GM21737 (cell line): ENCODE data around the gene FOXF1.

Source experiments
- ATAC-seq: cut with Tn5 transposase; IDR thresholded peaks from one replicate; pipeline ENCODE4 v1.9.1; 2021; ENCODE audit warnings: mild to moderate bottlenecking, moderate library complexity; ENCODE audit not compliant: unreplicated experiment

Gene FOXF1

GRCh38 chr16:86554599-86554916 lies 44.2 kb downstream of the FOXF1 start:
- ATAC-seq: no peak

GRCh38 chr16:86554917-86555703 lies 44.8 kb downstream of the FOXF1 start, which contains the start of gene MTHFSD:
TSS of gene MTHFSD (minus strand) at chr16:86555235. CDS start at chr16:86555184, 51 bp downstream.
- ATAC-seq: peak; percentile 86

- ATAC-seq: no peak
These were observed 45.4 kb downstream of the FOXF1 start for GRCh38 chr16:86555704-86556075.

GRCh38 chr16:86556576-86556975 lies 46.2 kb downstream of the FOXF1 start:
- ATAC-seq: no peak

- ATAC-seq: no peak
These were observed 47.3 kb downstream of the FOXF1 start for GRCh38 chr16:86557587-86557986.

GRCh38 chr16:86558355-86559193 lies 48.2 kb downstream of the FOXF1 start:
- ATAC-seq: no peak

- ATAC-seq: no peak
These were observed 49.5 kb downstream of the FOXF1 start for GRCh38 chr16:86559802-86560305.

- ATAC-seq: no peak
These were observed 52.0 kb downstream of the FOXF1 start for GRCh38 chr16:86562356-86562755.

GRCh38 chr16:86563469-86564345 lies 53.4 kb downstream of the FOXF1 start:
- ATAC-seq: peak; percentile 80
